Spleen (tissue), 11 donors: ENCODE data around the gene P2RY6. TPM values are rescaled to one million over a fixed set of nuclear protein-coding genes. Genes with fewer than 3 reads are reported as not detected.

Source experiments
- DNase-seq: peaks from one replicate; pipeline ENCODE4 v3.0.0-alpha.2; 2020
- H3K27ac ChIP-seq, 8 donors: fragments of 200-600 bp; sonication (generic) in 7 of 8; 1 replicate in 4 of 8; 2 replicates in 4 of 8; pipeline versions ENCODE4 v1.5.0 to v1.8.0; 2016 to 2021; ENCODE audit warnings: inconsistent platforms in 4 of 8, mild to moderate bottlenecking in 4 of 8, moderate library complexity in 1 of 8
- H3K27me3 ChIP-seq, 7 donors: fragments of 200-600 bp; sonication (generic) in 6 of 7; replicated peaks in 1 of 7; 1 replicate in 4 of 7; 2 replicates in 3 of 7; pipeline versions ENCODE4 v1.5.0 to v1.8.0; 2016 to 2021; ENCODE audit warnings: inconsistent platforms in 3 of 7, mild to moderate bottlenecking in 1 of 7
- H3K36me3 ChIP-seq, 6 donors: fragments of 200-600 bp; sonication (generic) in 5 of 6; 1 replicate in 4 of 6; 2 replicates in 2 of 6; pipeline versions ENCODE4 v1.5.0 to v1.8.0; 2016 to 2021; ENCODE audit warnings: inconsistent platforms in 2 of 6
- H3K4me1 ChIP-seq, 6 donors: fragments of 200-600 bp; sonication (generic) in 5 of 6; 1 replicate in 3 of 6; 2 replicates in 3 of 6; pipeline versions ENCODE4 v1.5.0 to v1.8.0; 2016 to 2021; ENCODE audit warnings: inconsistent platforms in 3 of 6
- H3K4me3 ChIP-seq, 8 donors: fragments of 200-600 bp; sonication (generic) in 7 of 8; 1 replicate in 4 of 8; 2 replicates in 4 of 8; pipeline versions ENCODE4 v1.5.0 to v1.8.0; 2016 to 2021; ENCODE audit warnings: inconsistent platforms in 4 of 8, mild to moderate bottlenecking in 4 of 8, moderate library complexity in 2 of 8
- H3K9me3 ChIP-seq, 8 donors: fragments of 200-600 bp; sonication (generic) in 7 of 8; 1 replicate in 4 of 8; 2 replicates in 4 of 8; pipeline versions ENCODE4 v1.5.0 to v1.8.0; 2016 to 2021; ENCODE audit warnings: inconsistent platforms in 4 of 8
- POLR2A ChIP-seq, 3 donors: fragments of 450-650 bp; IDR thresholded peaks; one replicate each; pipeline ENCODE4 v1.5.1; 2017; ENCODE audit warnings: antibody characterized with exemption in 3 of 3, mild to moderate bottlenecking in 1 of 3
- POLR2AphosphoS5 ChIP-seq, 3 donors: sonication (generic); formaldehyde crosslinking; IDR thresholded peaks; one replicate each; pipeline ENCODE4 v1.5.1; 2017; ENCODE audit warnings: antibody characterized with exemption in 3 of 3
- WGBS, 5 donors: extraction: QIAGEN DNeasy Blood & Tissue Kit in 3 of 5; methylation state at CpG; one replicate each; pipeline versions ENCODE4 v1.1.5 to v1.1.7; 2013 to 2018; 5-methylcytosine and 5-hydroxymethylcytosine counted together
- intact Hi-C: fragments of 100-400 bp; cut with DNase I; formaldehyde crosslinking; loops from one replicate; pipeline ENCODE4 v1.15.0; 2023; ENCODE audit warnings: low total_unique reads
- polyA plus RNA-seq, 3 donors: library from polyadenylated mRNA; stranded (reverse); fragments of 200-250 nt; gene quantifications; one replicate each; pipeline ENCODE4 v1.2.1, GENCODE V29; 2013
- total RNA-seq, 7 donors: library from RNA; depleted of rRNA in 3 of 7; stranded (reverse); fragments of >200 nt in 3 of 7; fragmentation: NEBNext Ultra II Directional in 4 of 7; extraction: Animal tissue kit (Norgen Biotek cat#: 25700) in 4 of 7; gene quantifications; one replicate each; pipeline versions ENCODE4 v1.1.0 to v1.2.1, GENCODE V29; 2016 to 2021
- TF ChIP-seq, protein P1 (sequence below), 11 experiments: fragments of 200-600 bp in 7 of 11; fragments of 450-650 bp in 4 of 11; sonication (generic) in 4 of 11; IDR thresholded peaks in 8 of 11; conservative IDR thresholded peaks in 3 of 11; 1 replicate in 7 of 11; 2 replicates in 4 of 11; pipeline versions ENCODE4 v1.4.0 to v1.8.0; 2016 to 2021; ENCODE audit warnings: antibody characterized with exemption in 11 of 11, inconsistent platforms in 4 of 11, mild to moderate bottlenecking in 1 of 11
- donor health status: healthy with polysubstance abuse.
- donor health status: DM: no; HTN: no; CAD: no; lungs with moderate emphysema.
- donor health status: DM: no; HTN: no; CAD: no.
- donor health status: Bipolar disorder and iron deficiency.
- donor health status: healthy.
- donor health status: DM: no; HTN: no; CAD: no.
- donor health status: DM: yes; HTN: yes; CAD: no.

Gene P2RY6
- total and polyA plus RNA-seq, 10 donors: 8.2 to 109 (median 56.9) TPM

DNA sequence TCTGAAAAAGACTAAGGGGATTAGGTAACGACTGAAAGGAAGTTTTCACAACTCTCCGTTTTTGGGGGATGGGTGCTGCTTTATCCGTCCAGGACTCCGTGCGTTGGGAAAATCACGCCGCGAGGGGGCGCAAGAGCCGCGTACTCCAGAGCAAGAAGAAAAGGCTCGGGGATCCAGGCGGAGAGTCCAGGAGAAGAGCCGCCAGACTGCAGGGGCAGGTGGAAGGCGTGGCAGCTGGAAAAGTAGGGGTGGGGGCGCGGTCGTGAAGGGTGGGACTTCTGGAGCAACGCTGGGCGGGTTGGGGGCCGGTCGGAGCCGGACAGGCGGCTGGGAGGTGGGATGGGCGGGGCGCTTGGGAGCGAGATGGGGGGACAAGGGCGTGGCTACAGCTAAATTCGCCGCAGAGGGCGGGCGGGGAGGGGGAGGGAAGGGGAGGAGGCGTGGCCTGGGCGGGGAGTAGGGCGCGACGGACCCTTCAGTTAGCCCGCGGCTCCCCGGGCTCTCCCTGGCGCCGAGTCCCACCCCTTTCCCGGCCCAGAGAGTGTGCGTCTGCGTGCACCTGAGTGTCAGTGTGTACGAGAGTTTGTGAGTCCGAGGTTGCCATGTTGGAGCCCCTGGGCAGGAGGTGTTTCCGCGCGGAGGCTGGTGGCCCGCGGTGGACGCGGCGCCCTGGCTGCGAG lies 35.3 kb downstream of the P2RY6 start:
- Histone ChIP-seq H3K36me3 (no peaks in the 10 kb centered on the region), H3K27ac (peak overlapping the region; percentile 57 to 89 (median 85)), H3K4me3 (peak overlapping the region; percentile 62 to 86 (median 76)), H3K9me3 (no peaks in the 10 kb centered on the region), H3K4me1 (peaks cover 9 to 64% (median 38%) of the 10 kb centered on the region in 6 donors), H3K27me3 (peaks cover 0 to 49% (median 14%) of the 10 kb centered on the region in 7 donors)
- intact Hi-C loops: loop anchor here (2.0 kb wide), 1 partner anchor 27 kb away; no protein-coding TSS in a partner anchor
- WGBS, 5 donors: 0 to 1% (median 1%) methylated on average over 50 to 56 of the region's 56 CpGs
- DNase-seq: peak; percentile 97
- TF ChIP-seq, protein P1, sequence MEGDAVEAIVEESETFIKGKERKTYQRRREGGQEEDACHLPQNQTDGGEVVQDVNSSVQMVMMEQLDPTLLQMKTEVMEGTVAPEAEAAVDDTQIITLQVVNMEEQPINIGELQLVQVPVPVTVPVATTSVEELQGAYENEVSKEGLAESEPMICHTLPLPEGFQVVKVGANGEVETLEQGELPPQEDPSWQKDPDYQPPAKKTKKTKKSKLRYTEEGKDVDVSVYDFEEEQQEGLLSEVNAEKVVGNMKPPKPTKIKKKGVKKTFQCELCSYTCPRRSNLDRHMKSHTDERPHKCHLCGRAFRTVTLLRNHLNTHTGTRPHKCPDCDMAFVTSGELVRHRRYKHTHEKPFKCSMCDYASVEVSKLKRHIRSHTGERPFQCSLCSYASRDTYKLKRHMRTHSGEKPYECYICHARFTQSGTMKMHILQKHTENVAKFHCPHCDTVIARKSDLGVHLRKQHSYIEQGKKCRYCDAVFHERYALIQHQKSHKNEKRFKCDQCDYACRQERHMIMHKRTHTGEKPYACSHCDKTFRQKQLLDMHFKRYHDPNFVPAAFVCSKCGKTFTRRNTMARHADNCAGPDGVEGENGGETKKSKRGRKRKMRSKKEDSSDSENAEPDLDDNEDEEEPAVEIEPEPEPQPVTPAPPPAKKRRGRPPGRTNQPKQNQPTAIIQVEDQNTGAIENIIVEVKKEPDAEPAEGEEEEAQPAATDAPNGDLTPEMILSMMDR (IDR thresholded peaks at IDR 0.05 in 8 of 11, conservative IDR thresholded peaks at IDR 0.05 in 3 of 11): peak; percentile 78 to 93 (median 85)
- TF ChIP-seq POLR2AphosphoS5 (IDR thresholded peaks at IDR 0.05): peak; percentile 30 to 69 (median 55)
- TF ChIP-seq POLR2A (IDR thresholded peaks at IDR 0.05): no peak

DNA sequence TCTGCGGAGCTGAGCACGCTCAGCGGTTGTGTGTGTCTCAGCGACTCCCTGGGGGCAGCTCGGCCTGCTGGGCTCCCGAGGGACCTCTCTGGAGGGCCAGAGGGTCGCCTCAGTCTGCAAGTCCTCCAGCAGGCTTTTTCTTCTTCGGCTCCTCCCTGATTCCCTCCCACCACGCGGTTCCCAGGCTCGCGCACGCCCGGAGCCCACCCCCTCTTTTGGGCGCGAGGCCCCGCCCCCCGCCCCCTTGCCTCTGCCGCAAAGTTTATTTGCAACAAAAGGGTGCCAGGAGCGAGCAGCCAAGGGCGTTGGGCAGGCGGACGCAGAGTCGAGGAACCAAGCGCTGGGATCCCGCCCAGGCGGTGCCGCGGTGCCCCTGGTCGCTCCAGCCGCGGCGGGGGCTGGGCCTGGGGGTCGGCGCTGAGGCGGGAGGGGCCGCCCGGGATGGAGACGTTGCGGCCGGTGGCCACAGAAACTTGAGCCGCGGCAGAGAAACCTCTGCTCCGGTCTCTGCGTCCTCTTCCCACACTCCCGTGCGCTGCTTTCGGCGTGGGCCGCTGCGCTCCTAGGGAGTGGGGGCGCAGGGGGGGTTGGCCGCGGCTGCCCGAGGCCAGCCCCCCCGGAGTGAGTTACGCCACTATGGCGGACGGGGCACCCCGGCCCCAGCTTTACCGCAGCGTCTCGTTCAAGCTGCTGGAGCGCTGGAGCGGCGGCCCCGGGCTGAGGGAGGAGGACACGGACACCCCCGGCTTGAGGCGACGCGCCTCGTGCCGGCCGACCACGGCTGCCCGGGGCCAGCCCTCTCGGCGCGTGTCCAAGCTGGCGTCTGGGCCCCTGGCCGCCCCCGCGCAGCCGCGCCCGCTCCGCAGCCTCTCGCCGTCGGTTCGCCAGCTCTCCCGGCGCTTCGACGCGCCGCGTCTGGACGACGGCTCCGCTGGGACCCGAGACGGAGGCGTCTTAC lies 36.1 kb downstream of the P2RY6 start, which contains the start of gene ARHGEF17:
ARHGEF17 (plus strand) TSS at position 274 of the 958 bp plus-strand sequence; CDS start at position 637, 363 bp downstream.
- H3K36me3 ChIP-seq: no peaks in the 10 kb centered on the region
- peak; percentile 87 for DNase-seq
- H3K27ac ChIP-seq: peak within 1 kb of the TSS; percentile 57 to 89 (median 85)
- 0 to 4% (median 1%) methylated on average over 15 to 105 of the region's 105 CpGs for WGBS, 5 donors
- TF ChIP-seq, protein P1 (IDR thresholded peaks at IDR 0.05 in 8 of 11, conservative IDR thresholded peaks at IDR 0.05 in 3 of 11): peak in 1 of 11 experiments; percentile 8
- TF ChIP-seq POLR2AphosphoS5 (IDR thresholded peaks at IDR 0.05) (peak in 2 of 3 donors; percentile 49 to 71), POLR2A (IDR thresholded peaks at IDR 0.05) (no peak)
- H3K27me3 ChIP-seq: peaks cover 0 to 42% (median 14%) of the 10 kb centered on the region in 7 donors
- no peaks in the 10 kb centered on the region for H3K9me3 ChIP-seq
- H3K4me1 ChIP-seq: peaks cover 9 to 73% (median 41%) of the 10 kb centered on the region in 6 donors
- peak within 1 kb of the TSS; percentile 62 to 86 (median 76) for H3K4me3 ChIP-seq
- intact Hi-C loops: no loop called here

DNA sequence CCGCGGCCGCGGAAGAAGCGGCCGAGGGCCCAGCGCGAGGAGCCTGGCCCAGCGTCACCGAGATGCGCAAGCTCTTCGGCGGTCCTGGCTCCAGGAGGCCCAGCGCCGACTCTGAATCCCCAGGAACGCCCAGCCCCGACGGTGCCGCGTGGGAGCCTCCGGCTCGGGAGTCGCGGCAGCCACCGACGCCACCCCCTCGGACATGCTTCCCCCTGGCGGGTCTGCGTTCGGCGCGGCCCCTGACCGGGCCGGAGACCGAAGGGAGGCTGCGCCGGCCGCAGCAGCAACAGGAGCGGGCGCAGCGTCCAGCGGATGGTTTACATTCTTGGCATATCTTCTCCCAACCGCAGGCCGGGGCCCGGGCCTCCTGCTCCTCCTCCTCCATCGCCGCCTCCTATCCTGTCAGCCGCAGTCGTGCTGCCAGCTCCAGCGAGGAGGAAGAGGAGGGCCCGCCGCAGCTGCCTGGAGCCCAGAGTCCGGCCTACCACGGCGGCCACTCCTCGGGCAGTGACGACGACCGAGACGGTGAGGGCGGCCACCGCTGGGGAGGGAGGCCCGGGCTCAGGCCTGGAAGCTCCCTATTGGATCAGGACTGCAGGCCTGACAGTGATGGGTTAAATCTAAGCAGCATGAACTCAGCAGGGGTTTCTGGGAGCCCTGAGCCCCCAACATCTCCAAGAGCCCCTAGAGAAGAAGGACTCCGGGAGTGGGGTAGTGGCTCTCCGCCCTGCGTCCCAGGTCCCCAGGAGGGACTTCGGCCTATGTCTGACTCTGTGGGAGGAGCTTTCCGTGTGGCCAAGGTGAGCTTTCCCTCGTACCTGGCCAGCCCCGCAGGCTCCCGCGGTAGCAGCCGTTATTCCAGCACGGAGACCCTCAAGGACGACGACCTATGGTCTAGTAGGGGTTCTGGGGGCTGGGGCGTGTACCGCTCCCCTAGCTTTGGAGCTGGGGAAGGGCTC lies 37.1 kb downstream of the P2RY6 start:
- intact Hi-C loops: no loop called here

More for the DNA sequence above, 37.1 kb downstream of the P2RY6 start:
- WGBS, 5 donors: 7 to 18% (median 9%) methylated on average over 6 to 78 of the region's 78 CpGs
- H3K27ac ChIP-seq: peak overlapping the region; percentile 57 to 89 (median 85)
- no peaks in the 10 kb centered on the region for H3K9me3 ChIP-seq
- H3K4me3 ChIP-seq: peak overlapping the region; percentile 62 to 86 (median 76)
- H3K4me1 ChIP-seq: peaks cover 9 to 82% (median 48%) of the 10 kb centered on the region in 6 donors
- peaks cover 0 to 42% (median 14%) of the 10 kb centered on the region in 7 donors for H3K27me3 ChIP-seq
- H3K36me3 ChIP-seq: no peaks in the 10 kb centered on the region
- DNase-seq: peak; percentile 91
- peak; percentile 72 to 88 (median 86) for TF ChIP-seq POLR2AphosphoS5 (IDR thresholded peaks at IDR 0.05)
- TF ChIP-seq POLR2A (IDR thresholded peaks at IDR 0.05): peak in 1 of 3 donors; percentile 20
- TF ChIP-seq, protein P1 (IDR thresholded peaks at IDR 0.05 in 8 of 11, conservative IDR thresholded peaks at IDR 0.05 in 3 of 11): no peak
